Suppressor macrophage treated with lipopolysaccharide for 4 hours (primary cell): ENCODE measurements around the gene PAK5.
A peak's percentile ranks its signal among the peaks of the same experiment; 100 is the strongest.

Source experiments
- DNase-seq: peaks from one replicate; pipeline ENCODE4 v3.0.0-alpha.2; 2020

Gene PAK5

DNA sequence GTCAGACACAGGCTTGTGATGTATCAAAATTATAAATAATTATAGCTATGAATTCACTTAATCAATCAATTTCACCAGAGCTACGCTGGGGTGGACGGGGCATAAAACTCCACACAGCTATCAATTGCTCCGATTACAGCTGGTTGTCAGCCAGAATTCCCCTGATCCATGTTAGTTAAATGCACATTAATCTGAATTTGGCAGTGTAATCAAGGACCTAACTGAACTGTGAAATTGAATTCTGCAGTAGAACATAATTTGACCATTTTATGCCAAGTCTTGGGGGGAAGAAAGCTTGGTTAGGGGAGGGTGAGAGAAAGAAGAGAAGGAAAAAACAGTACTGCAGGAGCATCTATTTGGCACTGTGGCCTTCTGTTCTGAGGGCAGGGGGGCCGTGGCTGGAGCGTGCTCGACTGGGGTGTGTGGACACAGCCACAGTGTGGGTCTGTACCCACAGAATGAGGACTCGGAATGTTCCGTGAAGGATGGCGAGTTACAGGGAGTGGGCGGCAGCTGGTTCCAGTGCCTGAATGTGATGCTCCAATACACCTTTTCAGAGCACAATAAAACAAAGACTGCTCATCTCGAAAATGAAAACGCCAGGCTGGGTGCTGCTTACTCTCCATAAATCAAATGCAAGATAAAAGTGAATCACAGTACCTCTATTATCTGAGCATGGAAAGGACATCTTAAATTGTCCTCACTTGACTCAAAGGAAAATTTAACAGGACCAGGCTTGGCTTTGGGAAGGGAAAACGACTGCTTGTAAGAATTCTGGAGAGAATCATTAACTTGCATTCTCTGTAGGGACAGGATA, 265.3 kb downstream of the PAK5 start:
- no peak for DNase-seq

DNA sequence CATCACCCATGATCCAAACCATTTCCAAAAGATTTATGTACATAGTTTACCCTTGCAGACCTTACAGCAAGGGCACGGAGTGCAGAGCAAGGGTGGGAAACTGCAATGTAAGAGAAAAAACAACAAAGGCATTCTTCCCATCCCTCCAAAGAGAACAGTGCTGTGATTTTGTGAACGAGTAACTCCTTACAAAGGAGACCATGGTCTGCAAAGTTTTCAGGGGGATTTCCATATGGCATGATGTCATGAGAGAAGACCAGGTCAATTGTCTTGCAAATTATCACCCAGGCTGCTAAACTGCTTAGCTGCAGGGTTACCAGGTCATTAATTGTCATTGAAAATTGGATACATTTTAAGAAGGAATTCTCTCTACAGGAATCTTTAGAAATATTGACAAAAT, 266.2 kb downstream of the PAK5 start:
- no peak for DNase-seq

DNA sequence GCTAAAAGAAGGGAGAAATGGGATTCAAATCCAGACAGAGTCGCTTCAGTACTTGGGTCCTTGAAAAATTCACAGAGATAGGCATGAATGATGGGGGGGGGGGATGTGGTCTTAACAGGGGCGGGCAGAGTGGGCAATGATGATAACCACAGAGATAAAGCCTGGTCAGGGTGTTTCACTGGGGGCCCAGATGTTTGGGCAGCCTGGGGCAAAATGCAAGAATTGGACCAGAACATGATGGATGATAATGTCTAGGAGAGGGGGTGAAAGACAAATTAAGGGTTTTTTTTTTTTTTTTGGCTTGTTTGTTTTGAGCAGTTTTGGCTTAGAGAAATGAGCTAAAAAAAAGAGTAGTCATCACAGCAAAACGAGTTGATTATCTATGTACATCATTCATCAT, 267.1 kb downstream of the PAK5 start:
- no peak for DNase-seq

DNA sequence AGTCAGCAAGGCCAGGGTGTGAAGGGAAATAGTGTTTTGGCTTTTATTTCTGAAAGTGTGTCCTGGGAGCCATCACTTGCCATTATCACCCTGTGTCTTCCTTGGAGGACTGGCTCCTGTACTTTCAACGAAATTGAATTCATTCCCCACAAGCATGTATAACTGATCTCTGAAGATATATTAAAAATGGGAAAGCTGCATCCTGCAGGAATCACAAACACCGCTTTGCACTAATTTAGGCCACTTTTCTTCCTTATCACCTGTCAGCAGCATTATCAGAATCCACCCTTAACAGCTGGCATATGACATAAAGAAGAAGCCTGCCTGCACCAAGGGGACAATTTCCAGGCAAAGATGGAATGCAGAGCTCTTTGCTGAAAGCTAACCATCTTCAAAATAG, 268.3 kb downstream of the PAK5 start:
- DNase-seq: no peak

- DNase-seq: no peak
Measured at GRCh38 chr20:9566977-9567376, 271.9 kb downstream of the PAK5 start.

DNA sequence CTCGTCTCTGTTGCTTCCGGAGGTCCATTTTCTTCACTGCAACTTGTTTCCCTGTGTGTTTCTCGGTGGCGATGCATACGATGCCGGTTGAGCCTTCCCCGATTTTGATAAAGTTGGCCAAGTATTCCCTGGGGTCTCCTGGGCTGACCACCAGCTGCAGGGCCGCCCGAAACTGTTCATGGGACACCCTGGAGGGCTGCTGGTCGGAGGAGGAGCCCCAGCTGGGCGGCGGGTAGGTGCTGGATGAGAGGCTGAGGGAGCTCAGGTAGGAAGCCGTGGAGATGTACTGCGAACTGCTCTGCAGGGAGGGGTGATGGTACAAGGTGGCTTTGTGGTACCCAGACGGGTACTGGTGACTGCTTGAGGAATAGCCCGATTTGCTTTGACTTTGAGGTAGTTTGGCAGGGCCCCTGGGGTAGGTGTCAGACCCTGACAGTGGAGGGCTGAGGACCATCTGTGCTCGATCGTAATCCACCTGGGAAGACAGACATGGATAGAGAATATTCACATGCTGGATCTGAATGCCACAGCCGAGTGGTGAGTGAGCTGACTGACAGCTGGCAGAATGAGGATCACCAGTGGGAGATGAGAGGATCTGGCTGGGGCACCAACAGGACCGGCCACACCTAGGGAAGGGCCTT, 272.8 kb downstream of the PAK5 start:
- no peak for DNase-seq

DNA sequence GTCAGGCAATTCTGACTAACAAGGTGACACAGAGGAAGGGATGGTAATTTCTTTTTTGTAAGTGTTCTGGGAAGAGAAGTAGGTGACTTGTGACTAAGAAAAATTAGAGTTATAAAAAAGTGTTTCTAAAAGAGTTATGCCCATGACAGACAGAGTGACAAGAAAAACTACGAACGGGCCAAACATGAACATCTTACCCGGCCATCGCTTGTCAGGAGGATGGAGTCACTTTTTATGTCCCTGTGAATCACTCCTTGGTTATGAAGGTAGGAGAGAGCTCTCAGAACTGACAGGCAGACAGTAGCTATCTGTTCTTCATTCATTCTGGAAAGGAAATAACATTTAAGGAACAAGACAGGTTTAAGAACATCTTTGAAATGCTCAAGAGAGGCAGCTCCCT, 281.5 kb downstream of the PAK5 start:
- DNase-seq: no peak

GRCh38 chr20:9555781-9556180, 283.1 kb downstream of the PAK5 start:
- DNase-seq: peak; percentile 43

DNA sequence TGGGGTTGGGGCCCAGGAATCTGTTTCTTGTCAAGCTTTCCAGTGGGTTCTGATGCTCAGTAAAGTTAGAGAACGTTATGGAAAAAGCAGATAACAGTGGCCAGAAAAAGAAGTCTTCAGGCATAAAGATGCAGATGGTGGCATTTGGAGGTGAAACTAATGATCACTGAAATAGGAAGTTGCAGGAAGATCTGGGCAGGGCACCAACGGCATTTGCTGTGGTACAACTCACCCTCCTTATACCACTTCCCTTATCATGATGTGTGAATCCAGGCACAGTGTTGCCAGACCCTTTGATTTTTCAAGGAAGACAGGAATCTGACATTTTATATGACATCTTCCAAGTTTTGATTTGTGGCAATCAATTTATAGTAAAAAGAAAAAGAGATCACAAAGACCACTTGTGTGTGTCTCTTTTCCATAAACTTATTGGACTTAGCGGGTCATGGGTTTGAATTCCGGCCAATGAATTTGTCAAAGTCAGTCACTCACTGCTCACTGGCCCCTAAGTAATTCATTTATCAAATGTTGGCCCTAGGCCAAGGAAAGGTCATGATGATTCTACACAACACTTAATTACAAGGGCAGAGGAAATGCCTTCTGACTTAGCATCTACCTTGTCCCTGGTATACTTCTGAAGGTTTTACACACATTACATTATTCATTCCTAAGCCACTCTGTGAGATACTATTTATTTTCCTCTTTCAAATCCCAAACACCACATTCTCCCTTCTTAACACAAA, 286.9 kb downstream of the PAK5 start:
- peak; percentile 23 for DNase-seq

- DNase-seq: no peak
Measured at GRCh38 chr20:9550871-9551270, 288.0 kb downstream of the PAK5 start.

DNA sequence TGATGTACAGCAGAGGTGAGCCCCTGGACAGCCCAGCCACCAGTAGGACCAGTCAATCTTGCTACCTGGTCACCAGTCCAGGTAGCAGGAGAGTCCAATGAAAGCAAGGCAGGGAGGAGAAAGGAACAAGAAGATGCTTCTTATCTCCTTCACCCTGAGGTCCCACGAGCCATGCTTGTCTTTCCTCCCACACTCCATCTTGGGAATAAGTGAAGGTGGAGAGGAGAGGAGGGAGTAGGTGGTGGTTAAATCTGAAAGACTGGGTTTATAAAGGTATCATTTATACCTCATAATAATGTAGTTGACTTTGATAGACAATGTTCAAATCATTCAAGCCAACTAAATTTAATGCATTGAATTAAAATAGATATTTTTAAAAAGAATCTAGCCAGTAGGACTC, 288.6 kb downstream of the PAK5 start:
- DNase-seq: no peak

GRCh38 chr20:9543214-9543613, 295.7 kb downstream of the PAK5 start:
- no peak for DNase-seq

DNA sequence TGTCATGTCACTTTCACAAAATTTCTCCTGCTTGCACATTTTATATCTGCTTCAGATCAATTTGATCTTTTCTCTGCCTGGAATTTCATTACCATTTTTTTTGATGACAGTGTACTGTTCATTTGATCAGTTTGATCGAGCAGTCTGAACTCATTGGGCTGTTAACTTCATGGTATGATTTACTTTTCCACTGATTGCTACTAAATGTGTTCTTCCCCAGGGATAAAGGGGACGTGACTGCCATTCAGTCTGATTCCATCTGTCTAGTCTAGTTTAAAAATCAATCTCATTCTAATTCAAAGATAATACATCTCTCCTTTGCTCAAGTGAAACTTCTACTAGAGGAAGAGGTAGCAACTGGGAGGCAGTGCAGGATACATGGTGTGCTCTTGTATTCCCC, 303.4 kb downstream of the PAK5 start:
- DNase-seq: no peak

- DNase-seq: no peak
Measured at GRCh38 chr20:9534025-9534424, 304.9 kb downstream of the PAK5 start.

GRCh38 chr20:9532069-9532838, 306.6 kb downstream of the PAK5 start:
- DNase-seq: no peak

DNA sequence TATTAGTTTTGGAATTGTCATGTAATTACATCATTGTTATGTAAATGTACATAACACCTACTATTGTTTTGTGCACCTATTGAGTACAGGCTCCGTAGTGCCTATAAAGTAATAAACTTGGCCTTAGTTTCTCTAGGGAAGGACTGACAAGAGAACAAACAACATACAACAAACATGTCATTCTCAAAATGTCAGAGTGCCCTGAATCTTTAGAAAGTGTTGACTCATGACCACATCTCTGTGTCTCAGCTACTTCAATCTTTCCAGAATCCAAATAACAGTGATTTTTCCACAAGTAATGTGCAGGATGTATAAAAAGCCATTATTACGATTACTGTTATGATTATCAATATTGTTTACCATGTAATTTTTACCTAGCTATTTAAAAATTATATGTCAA, 307.3 kb downstream of the PAK5 start:
- DNase-seq: no peak

- peak; percentile 46 for DNase-seq
Measured at GRCh38 chr20:9523636-9524035, 315.2 kb downstream of the PAK5 start.

GRCh38 chr20:9520086-9520485, 318.8 kb downstream of the PAK5 start:
- no peak for DNase-seq

DNA sequence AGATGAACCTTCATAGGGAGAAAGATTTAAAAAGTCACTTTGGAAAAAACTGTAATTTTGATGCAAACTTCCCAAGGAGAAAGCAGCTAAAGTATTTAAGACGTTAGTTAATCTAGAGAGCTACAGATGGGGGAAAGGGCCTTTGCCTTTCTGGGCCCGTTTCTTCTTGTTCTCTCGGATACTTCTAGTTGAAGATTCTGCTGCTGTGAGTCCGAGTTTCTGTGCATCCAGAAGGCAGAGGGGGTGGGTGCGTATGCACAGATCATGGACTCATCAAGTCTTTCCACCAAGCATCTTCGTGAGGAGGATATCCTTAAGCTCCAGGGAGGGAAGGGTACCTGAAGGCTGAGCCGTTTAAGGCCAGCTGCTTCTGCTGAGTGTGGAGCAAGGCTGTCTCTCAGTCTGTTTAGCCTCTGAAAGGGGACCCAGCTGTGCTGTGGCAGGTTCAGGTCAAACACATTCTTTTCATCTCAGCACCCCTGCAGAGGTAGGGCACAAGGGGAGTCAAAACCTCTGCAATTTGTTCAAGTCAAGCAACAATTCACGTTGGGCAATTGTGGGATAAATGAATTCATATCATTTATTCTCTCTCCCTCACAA, 320.2 kb downstream of the PAK5 start:
- no peak for DNase-seq

DNA sequence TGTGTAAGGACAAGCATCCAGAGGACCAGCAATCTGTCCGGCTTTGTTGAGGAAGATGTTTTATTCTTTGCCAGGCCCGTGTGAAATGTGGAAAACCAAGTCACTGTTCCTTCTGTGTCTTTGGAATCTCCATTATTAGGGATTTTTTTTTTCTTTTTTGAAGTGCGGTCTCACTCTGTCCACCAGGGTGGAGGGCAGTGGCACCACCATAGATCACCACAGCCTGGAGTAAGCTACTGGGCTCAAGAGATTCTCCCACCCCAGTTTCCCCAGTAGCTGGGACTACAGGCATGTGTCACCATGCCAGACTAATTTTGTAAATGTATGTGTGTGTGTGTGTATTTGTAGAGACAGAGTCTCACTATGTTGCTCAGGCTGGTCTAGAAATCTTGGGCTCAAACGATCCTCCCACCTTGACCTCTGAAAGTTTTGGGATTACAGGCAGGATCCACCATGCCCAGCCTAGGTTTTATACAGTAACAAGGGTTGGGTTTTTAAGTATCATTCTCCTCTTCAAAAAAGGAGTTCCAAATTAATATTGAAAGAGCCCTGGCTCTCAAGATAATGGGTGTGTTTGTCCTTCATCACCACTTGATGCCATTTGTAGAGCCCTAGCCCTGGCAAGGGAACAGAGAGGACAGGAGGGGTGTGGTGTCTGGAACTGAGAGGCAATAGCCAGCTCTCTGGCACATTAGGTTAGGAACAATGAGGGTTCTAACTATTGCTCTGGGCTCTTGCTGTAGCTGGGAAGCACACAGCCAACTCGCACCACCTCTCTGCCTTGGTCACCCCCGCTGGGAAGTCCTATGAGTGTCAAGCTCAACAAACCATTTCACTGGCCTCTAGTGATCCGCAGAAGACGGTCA, 321.3 kb downstream of the PAK5 start:
- no peak for DNase-seq

DNA sequence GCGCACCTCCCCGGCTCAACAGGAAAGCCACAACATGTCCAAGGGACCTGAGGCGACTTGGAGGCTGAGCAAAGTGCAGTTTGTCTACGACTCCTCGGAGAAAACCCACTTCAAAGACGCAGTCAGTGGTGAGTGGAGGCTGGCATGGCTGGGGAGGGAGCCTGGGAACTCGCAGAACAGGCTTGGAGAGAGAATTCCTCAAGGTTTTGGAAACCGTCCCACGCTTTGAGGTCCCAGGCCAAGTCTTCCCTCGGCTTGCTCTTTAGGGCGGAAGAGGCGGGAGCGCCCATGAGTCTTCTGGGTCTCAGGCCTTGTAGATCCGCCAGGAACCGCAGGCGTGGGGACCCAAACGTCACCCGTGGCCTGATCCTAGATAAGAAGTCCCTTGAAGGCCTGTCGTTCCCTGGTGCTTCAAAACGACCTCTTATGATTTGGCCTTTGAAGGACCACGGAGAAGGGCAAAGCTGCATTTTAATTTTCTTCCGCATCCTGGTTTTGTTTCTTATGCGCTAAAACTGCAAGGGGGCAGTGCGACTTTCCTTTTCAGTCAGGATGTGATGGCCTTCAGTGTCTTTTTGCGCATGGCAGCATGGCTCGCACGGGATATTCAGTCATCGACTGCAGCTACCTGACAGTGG, 322.5 kb downstream of the PAK5 start:
- DNase-seq: peak; percentile 56
